Heart right ventricle (tissue), 16 donors: ENCODE measurements around the gene OTOS. TPM values are rescaled to one million over a fixed set of nuclear protein-coding genes. Genes with fewer than 3 reads are reported as not detected.
A peak's percentile ranks its signal among the peaks of the same experiment; 100 is the strongest.

Experiments used
- ATAC-seq, 8 donors: fragments of 200-7000 bp; cut with Tn5 transposase; one replicate each; pipeline ENCODE4 v1.9.1; 2020; ENCODE audit warnings: mild to moderate bottlenecking in 8 of 8, moderate library complexity in 8 of 8, moderate number of reproducible peaks in 1 of 8
- DNase-seq, 2 donors: peaks; one replicate each; pipeline ENCODE4 v3.0.0-alpha.2; 2020
- H3K27ac ChIP-seq, 10 donors: fragments of 200-600 bp; sonication (generic) in 2 of 10; one replicate each; pipeline versions ENCODE4 v1.5.0 to v1.8.0; 2020 to 2022; ENCODE audit warnings: mild to moderate bottlenecking in 3 of 10
- H3K27me3 ChIP-seq, 7 donors: fragments of 200-600 bp; one replicate each; pipeline ENCODE4 v1.8.0; 2021 to 2022; ENCODE audit warnings: mild to moderate bottlenecking in 2 of 7
- H3K36me3 ChIP-seq, 9 donors: fragments of 200-600 bp; sonication (generic) in 1 of 9; one replicate each; pipeline versions ENCODE4 v1.5.0 to v1.8.0; 2020 to 2022; ENCODE audit warnings: mild to moderate bottlenecking in 2 of 9
- H3K4me1 ChIP-seq, 9 donors: fragments of 200-600 bp; sonication (generic) in 1 of 9; one replicate each; pipeline versions ENCODE4 v1.5.0 to v1.8.0; 2020 to 2022; ENCODE audit warnings: mild to moderate bottlenecking in 4 of 9
- H3K4me3 ChIP-seq, 10 donors: fragments of 200-600 bp; sonication (generic) in 2 of 10; one replicate each; pipeline versions ENCODE4 v1.5.0 to v1.8.0; 2020 to 2022; ENCODE audit warnings: mild to moderate bottlenecking in 7 of 10, moderate library complexity in 2 of 10
- H3K9me3 ChIP-seq, 11 donors: fragments of 200-600 bp in 10 of 11; sonication (generic) in 2 of 11; one replicate each; pipeline versions ENCODE4 v1.5.0 to v1.8.0; 2013 to 2022; ENCODE audit warnings: mild to moderate bottlenecking in 2 of 11, control low read depth in 1 of 11, moderate library complexity in 1 of 11
- CTCF ChIP-seq, 9 donors: fragments of 200-600 bp; sonication (generic) in 2 of 9; IDR thresholded peaks; one replicate each; pipeline versions ENCODE4 v1.5.0 to v1.8.0; 2021 to 2022; ENCODE audit warnings: antibody characterized with exemption in 9 of 9, mild to moderate bottlenecking in 5 of 9, moderate library complexity in 1 of 9
- WGBS, 2 donors: extraction: QIAGEN DNeasy Blood & Tissue Kit; methylation state at CpG; one replicate each; pipeline ENCODE4 v1.1.7; 2013; ENCODE audit warnings: inconsistent platforms in 1 of 2; 5-methylcytosine and 5-hydroxymethylcytosine counted together
- intact Hi-C, 10 donors: fragments of 100-400 bp; cut with DNase I; formaldehyde crosslinking; loops; one replicate each; pipeline versions ENCODE4 v1.11.1 to v1.14.2; 2022
- polyA plus RNA-seq, 2 donors: library from polyadenylated mRNA; stranded (reverse); fragments of 200-250 nt; gene quantifications; one replicate each; pipeline ENCODE4 v1.2.3, GENCODE V29; 2013
- total RNA-seq, 10 donors: library from RNA; stranded (reverse); fragmentation: NEBNext Ultra II Directional in 3 of 10; extraction: Animal tissue kit (Norgen Biotek cat#: 25700) in 3 of 10; gene quantifications; one replicate each; pipeline versions ENCODE4 v1.2.1 to v1.2.4, GENCODE V29; 2021 to 2023
- donor health status: Arrhythmogenic right ventricular cardiomyopathy.
- donor health status: ischemic (EF 13 %, LVEDD 7.1; RV severe dilation, severe dysfunction).
- donor health status: healthy with polysubstance abuse.
- donor health status: DM: no; HTN: yes; CAD: no.
- donor health status: DM: no; HTN: no; CAD: no.
- donor health status: ischemic (EF 25% LVEDD 6.9; RV normal size, moderate dysfunction).
- donor health status: ischemic (EF 25% LVEDD 5.7; RV mildly dilated, moderate dysfunction).
- donor health status: healthy.
- donor health status: DM: yes; HTN: yes; CAD: no.
- donor health status: Ischemic cardiomyopathy.
- donor health status: ischemic (EF 35%, LVEDD 5.7; RV mildly dilated, moderate dysfunction).
- donor health status: nonischemic (EF 11% LVEDD 7.7; RV severe dilation, severe dysfunction).
- donor health status: DM: yes; HTN: yes; CAD: no.
- donor health status: PGD.
- donor health status: ischemic (EF 29% LVEDD 5.4; RV normal size, mild dysfunction).
- donor health status: nonischemic (EF 23%, LVEDD 6.1; RV moderate dilation, normal function).

OTOS gene
- total and polyA plus RNA-seq, 12 donors, result not detected

- no peaks in the 10 kb centered on the region for H3K9me3 ChIP-seq
- intact Hi-C loops, result loop anchor here in 9 of 10 donors (1.0 to 10.0 kb wide), 7 partner anchors 77 to 1109 kb away; no protein-coding TSS in a partner anchor
- WGBS, 2 donors, result 37 to 39% methylated on average over 36 of the region's 36 CpGs
- no peak overlapping the region for H3K27ac ChIP-seq
- H3K27me3 ChIP-seq, result peaks cover 0 to 56% (median 23%) of the 10 kb centered on the region in 7 donors
- DNase-seq, result peak; percentile 60 to 74
- peak; percentile 80 to 97 (median 95) for TF ChIP-seq CTCF (IDR thresholded peaks at IDR 0.05)
- no peaks in the 10 kb centered on the region for H3K36me3 ChIP-seq
- H3K4me3 ChIP-seq, result no peak overlapping the region
- peaks cover 0 to 7% (median 0%) of the 10 kb centered on the region in 9 donors for H3K4me1 ChIP-seq
- peak; percentile 76 to 87 (median 84) for ATAC-seq
Measured at GRCh38 chr2:240143801-240144648, 3.6 kb upstream of the OTOS start.

DNA sequence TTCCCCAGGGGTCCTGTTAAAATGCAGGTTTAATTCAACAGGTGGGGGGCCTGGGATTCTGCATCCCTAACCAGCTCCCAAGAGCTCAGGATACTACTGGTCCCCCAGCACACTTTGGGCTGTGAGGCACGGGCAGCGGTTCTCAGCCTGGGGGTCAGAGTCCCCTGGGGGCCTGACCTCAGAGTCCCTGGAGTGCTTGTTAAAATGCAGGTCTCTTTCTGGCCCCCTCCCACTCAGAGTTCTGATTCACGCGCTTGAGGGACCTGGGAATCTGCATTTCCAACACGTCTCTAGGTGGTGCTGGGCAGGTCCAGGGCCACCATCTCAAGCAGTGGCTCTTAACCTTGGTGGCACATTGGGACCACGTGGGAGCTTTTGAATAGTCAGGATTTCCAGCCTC lies 2.8 kb upstream of the OTOS start:
- Histone ChIP-seq H3K27ac (no peak overlapping the region), H3K4me3 (no peak overlapping the region), H3K4me1 (peaks cover 0 to 7% (median 0%) of the 10 kb centered on the region in 9 donors), H3K9me3 (no peaks in the 10 kb centered on the region), H3K36me3 (no peaks in the 10 kb centered on the region), H3K27me3 (peaks cover 0 to 51% (median 21%) of the 10 kb centered on the region in 7 donors)
- intact Hi-C loops, result loop anchor here in 9 of 10 donors (1.0 to 10.0 kb wide), 6 partner anchors 80 to 1108 kb away; no protein-coding TSS in a partner anchor
- TF ChIP-seq CTCF (IDR thresholded peaks at IDR 0.05), result no peak
- 61 to 66% methylated on average over 6 of the region's 6 CpGs for WGBS, 2 donors
- DNase-seq (no peak), ATAC-seq (no peak)

DNA sequence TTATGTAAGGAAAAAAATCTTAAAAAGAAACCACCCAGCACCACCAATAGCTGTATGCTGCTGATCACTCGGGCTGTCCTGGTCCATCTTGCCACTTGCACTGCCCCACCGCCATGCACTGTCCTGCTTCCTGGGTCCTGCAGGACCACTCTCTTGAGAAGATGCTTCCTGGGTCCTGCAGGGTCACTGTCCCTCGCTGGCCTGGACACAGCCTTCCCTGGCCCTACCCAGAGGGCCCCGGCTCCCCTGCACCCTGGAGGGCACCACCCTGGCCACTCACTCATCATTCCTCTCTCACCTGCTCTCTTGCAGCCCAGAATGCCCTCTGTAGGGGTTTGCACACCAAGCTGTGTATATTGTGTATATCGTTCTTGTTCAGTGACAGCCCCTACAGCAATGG lies 2.4 kb upstream of the OTOS start:
- intact Hi-C loops, result loop anchor here in 9 of 10 donors (1.0 to 10.0 kb wide), 6 partner anchors 80 to 1108 kb away; no protein-coding TSS in a partner anchor
- no peaks in the 10 kb centered on the region for H3K36me3 ChIP-seq
- H3K27me3 ChIP-seq, result peaks cover 0 to 50% (median 21%) of the 10 kb centered on the region in 7 donors
- H3K27ac ChIP-seq, result no peak overlapping the region
- no peak for ATAC-seq
- 84 to 91% methylated on average over 5 of the region's 5 CpGs for WGBS, 2 donors
- DNase-seq, result no peak
- H3K4me1 ChIP-seq, result peaks cover 0 to 7% (median 0%) of the 10 kb centered on the region in 9 donors
- H3K9me3 ChIP-seq, result no peaks in the 10 kb centered on the region
- H3K4me3 ChIP-seq, result no peak overlapping the region
- no peak for TF ChIP-seq CTCF (IDR thresholded peaks at IDR 0.05)

GRCh38 chr2:240142256-240142775 lies 1.9 kb upstream of the OTOS start:
- Histone ChIP-seq H3K9me3 (no peaks in the 10 kb centered on the region), H3K4me3 (no peak overlapping the region), H3K36me3 (no peaks in the 10 kb centered on the region), H3K4me1 (peaks cover 0 to 7% (median 0%) of the 10 kb centered on the region in 9 donors), H3K27ac (no peak overlapping the region), H3K27me3 (peaks cover 0 to 50% (median 21%) of the 10 kb centered on the region in 7 donors)
- intact Hi-C loops, result loop anchor here in 8 of 10 donors (2.0 to 10.0 kb wide), 5 partner anchors 80 to 1108 kb away; no protein-coding TSS in a partner anchor
- no peak for TF ChIP-seq CTCF (IDR thresholded peaks at IDR 0.05)
- ATAC-seq (no peak), DNase-seq (no peak)
- 82 to 85% methylated on average over 16 of the region's 16 CpGs for WGBS, 2 donors
